Heart left ventricle (tissue), 16 donors: Measurements from ENCODE around the gene KCNQ2. TPM values are rescaled to one million over a fixed set of nuclear protein-coding genes. Genes with fewer than 3 reads are reported as not detected.
A peak's percentile ranks its signal among the peaks of the same experiment; 100 is the strongest.

Experiments
- ATAC-seq, 4 donors: fragments of 200-7000 bp; cut with Tn5 transposase; one replicate each; pipeline ENCODE4 v1.9.1; 2020 to 2022; ENCODE audit warnings: moderate library complexity in 4 of 4, mild to moderate bottlenecking in 3 of 4, moderate number of reproducible peaks in 1 of 4
- DNase-seq, 5 donors: peaks; one replicate each; pipeline ENCODE4 v3.0.0-alpha.2; 2020
- H3K27ac ChIP-seq, 12 donors: fragments of 200-600 bp; sonication (generic) in 4 of 12; one replicate each; pipeline versions ENCODE4 v1.5.0 to v1.8.0; 2016 to 2022; ENCODE audit warnings: mild to moderate bottlenecking in 2 of 12
- H3K27me3 ChIP-seq, 9 donors: fragments of 200-600 bp; sonication (generic) in 2 of 9; one replicate each; pipeline versions ENCODE4 v1.5.1 to v1.8.0; 2016 to 2022; ENCODE audit warnings: mild to moderate bottlenecking in 3 of 9
- H3K36me3 ChIP-seq, 9 donors: fragments of 200-600 bp; sonication (generic) in 2 of 9; one replicate each; pipeline versions ENCODE4 v1.5.0 to v1.8.0; 2018 to 2022; ENCODE audit warnings: mild to moderate bottlenecking in 2 of 9
- H3K4me1 ChIP-seq, 12 donors: fragments of 200-600 bp; sonication (generic) in 4 of 12; one replicate each; pipeline versions ENCODE4 v1.5.0 to v1.8.0; 2016 to 2022; ENCODE audit warnings: mild to moderate bottlenecking in 3 of 12
- H3K4me3 ChIP-seq, 12 donors: fragments of 200-600 bp; sonication (generic) in 4 of 12; one replicate each; pipeline versions ENCODE4 v1.5.0 to v1.8.0; 2017 to 2022; ENCODE audit warnings: mild to moderate bottlenecking in 9 of 12, moderate library complexity in 4 of 12
- H3K9me3 ChIP-seq, 12 donors: fragments of 200-600 bp; sonication (generic) in 4 of 12; one replicate each; pipeline versions ENCODE4 v1.5.0 to v1.8.0; 2016 to 2022; ENCODE audit warnings: mild to moderate bottlenecking in 1 of 12
- CTCF ChIP-seq, 12 donors: fragments of 200-600 bp; sonication (generic) in 4 of 12; IDR thresholded peaks; one replicate each; pipeline versions ENCODE4 v1.5.0 to v1.8.0; 2018 to 2022; ENCODE audit warnings: antibody characterized with exemption in 12 of 12, mild to moderate bottlenecking in 5 of 12
- POLR2A ChIP-seq, 2 donors: fragments of 450-650 bp; IDR thresholded peaks; one replicate each; pipeline ENCODE4 v1.6.1; 2017; ENCODE audit warnings: antibody characterized with exemption in 2 of 2, mild to moderate bottlenecking in 2 of 2, moderate library complexity in 2 of 2
- WGBS, 4 donors: extraction: QIAGEN DNeasy Blood & Tissue Kit in 2 of 4; methylation state at CpG; one replicate each; pipeline versions ENCODE4 v1.1.5 to v1.1.7; 2013 to 2018; 5-methylcytosine and 5-hydroxymethylcytosine counted together
- intact Hi-C, 10 donors: fragments of 100-400 bp; cut with DNase I; formaldehyde crosslinking; loops; one replicate each; pipeline versions ENCODE4 v1.11.1 to v1.14.2; 2022
- polyA plus RNA-seq, 2 donors: library from polyadenylated mRNA; stranded (reverse); fragments of 200-250 nt; gene quantifications; one replicate each; pipeline ENCODE4 v1.2.3, GENCODE V29; 2013
- total RNA-seq, 9 donors: library from RNA; depleted of rRNA in 2 of 9; stranded (reverse); fragments of >200 nt in 2 of 9; fragmentation: NEBNext Ultra II Directional in 3 of 9; extraction: Animal tissue kit (Norgen Biotek cat#: 25700) in 3 of 9; gene quantifications; one replicate each; pipeline versions ENCODE4 v1.1.0 to v1.2.4, GENCODE V29; 2016 to 2023
- donor health status: ischemic (EF 13 %, LVEDD 7.1; RV severe dilation, severe dysfunction).
- donor health status: healthy with polysubstance abuse.
- donor health status: DM: no; HTN: yes; CAD: no.
- donor health status: DM: no; HTN: no; CAD: no.
- donor health status: ischemic (EF 25% LVEDD 6.9; RV normal size, moderate dysfunction).
- donor health status: ischemic (EF 25% LVEDD 5.7; RV mildly dilated, moderate dysfunction).
- donor health status: healthy.
- donor health status: DM: yes; HTN: yes; CAD: no.
- donor health status: ischemic (EF 35%, LVEDD 5.7; RV mildly dilated, moderate dysfunction).
- donor health status: nonischemic (EF 11% LVEDD 7.7; RV severe dilation, severe dysfunction).
- donor health status: DM: yes; HTN: yes; CAD: no.
- donor health status: PGD.
- donor health status: ischemic (EF 29% LVEDD 5.4; RV normal size, mild dysfunction).
- donor health status: nonischemic (EF 23%, LVEDD 6.1; RV moderate dilation, normal function).

KCNQ2 gene
- total and polyA plus RNA-seq, 11 donors: 0.06 to 2.6 (median 0.65) TPM; not detected in 7

- peaks cover 0 to 34% (median 15%) of the 10 kb centered on the region in 12 donors for H3K9me3 ChIP-seq
- ATAC-seq: peak in 1 of 4 donors; percentile 18
- H3K4me3 ChIP-seq: no peak overlapping the region
- H3K27ac ChIP-seq: no peak overlapping the region
- no peaks in the 10 kb centered on the region for H3K4me1 ChIP-seq
- intact Hi-C loops: loop anchor here in 1 of 10 donors (10.0 kb wide), 1 partner anchor 333 kb away; no protein-coding TSS in a partner anchor
- WGBS, 4 donors: 87 to 95% (median 94%) methylated on average over 13 of the region's 13 CpGs
- DNase-seq: no peak
- no peak for TF ChIP-seq CTCF (IDR thresholded peaks at IDR 0.05)
- no peak for TF ChIP-seq POLR2A (IDR thresholded peaks at IDR 0.05)
- H3K36me3 ChIP-seq: no peaks in the 10 kb centered on the region
- peaks cover 0 to 19% (median 2%) of the 10 kb centered on the region in 9 donors for H3K27me3 ChIP-seq
These were observed 85.1 kb downstream of the KCNQ2 start for GRCh38 chr20:63387393-63387792.

GRCh38 chr20:63386491-63386890 lies 86.0 kb downstream of the KCNQ2 start:
- peaks cover 0 to 4% (median 0%) of the 10 kb centered on the region in 12 donors for H3K4me1 ChIP-seq

GRCh38 chr20:63385819-63386218 lies 86.6 kb downstream of the KCNQ2 start:
- Histone ChIP-seq H3K4me3 (no peak overlapping the region), H3K36me3 (no peaks in the 10 kb centered on the region), H3K27ac (no peak overlapping the region), H3K4me1 (peaks cover 0 to 4% (median 0%) of the 10 kb centered on the region in 12 donors), H3K9me3 (peaks cover 0 to 33% (median 15%) of the 10 kb centered on the region in 12 donors), H3K27me3 (peaks cover 0 to 33% (median 10%) of the 10 kb centered on the region in 9 donors)
- ATAC-seq (no peak), DNase-seq (no peak)
- WGBS, 4 donors: 83 to 90% (median 85%) methylated on average over 6 of the region's 6 CpGs
- TF ChIP-seq CTCF (IDR thresholded peaks at IDR 0.05) (no peak), POLR2A (IDR thresholded peaks at IDR 0.05) (no peak)
- intact Hi-C loops: loop anchor here in 1 of 10 donors (10.0 kb wide), 1 partner anchor 331 kb away; no protein-coding TSS in a partner anchor

More at GRCh38 chr20:63386491-63386890, 86.0 kb downstream of the KCNQ2 start:
- no peak overlapping the region for H3K4me3 ChIP-seq
- TF ChIP-seq CTCF (IDR thresholded peaks at IDR 0.05): no peak
- no peak for TF ChIP-seq POLR2A (IDR thresholded peaks at IDR 0.05)
- H3K36me3 ChIP-seq: no peaks in the 10 kb centered on the region
- peaks cover 0 to 27% (median 9%) of the 10 kb centered on the region in 9 donors for H3K27me3 ChIP-seq
- peaks cover 0 to 34% (median 15%) of the 10 kb centered on the region in 12 donors for H3K9me3 ChIP-seq
- 88 to 93% (median 92%) methylated on average over 18 of the region's 18 CpGs for WGBS, 4 donors
- H3K27ac ChIP-seq: no peak overlapping the region
- ATAC-seq: no peak
- intact Hi-C loops: loop anchor here in 1 of 10 donors (10.0 kb wide), 1 partner anchor 332 kb away; no protein-coding TSS in a partner anchor
- DNase-seq: no peak

- no peaks in the 10 kb centered on the region for H3K36me3 ChIP-seq
- 74 to 79% (median 76%) methylated on average over 16 to 18 of the region's 18 CpGs for WGBS, 4 donors
- ATAC-seq (no peak), DNase-seq (no peak)
- no peak overlapping the region for H3K27ac ChIP-seq
- peaks cover 0 to 4% (median 0%) of the 10 kb centered on the region in 12 donors for H3K4me1 ChIP-seq
- H3K4me3 ChIP-seq: no peak overlapping the region
- peaks cover 0 to 19% (median 14%) of the 10 kb centered on the region in 12 donors for H3K9me3 ChIP-seq
- intact Hi-C loops: loop anchor here in 1 of 10 donors (10.0 kb wide), 1 partner anchor 330 kb away; no protein-coding TSS in a partner anchor
- TF ChIP-seq POLR2A (IDR thresholded peaks at IDR 0.05) (no peak), CTCF (IDR thresholded peaks at IDR 0.05) (no peak)
- peaks cover 0 to 40% (median 10%) of the 10 kb centered on the region in 9 donors for H3K27me3 ChIP-seq
These were observed 88.1 kb downstream of the KCNQ2 start for GRCh38 chr20:63384336-63384735.
